Measurements from ENCODE around the gene MROH9.
A peak's percentile ranks its signal among the peaks of the same experiment; 100 is the strongest.
"Not testable (repeated sequence)": the region's sequence is repeated elsewhere in the genome, so short reads cannot be mapped to it uniquely, and the experiment has no call there.

MROH9 gene

GRCh38 chr1:170935231-170935630 lies at the start of gene MROH9:
MROH9 (plus strand) TSS chr1:170935534; CDS start chr1:170945557, 10,023 bp downstream.
- DNase-seq (ENCODE audit: low read depth) = no peak

- no peak for DNase-seq (ENCODE audit: low read depth)
These were observed 49.8 kb upstream of the MROH9 start for GRCh38 chr1:170885551-170885950.

GRCh38 chr1:170886460-170886859 lies 48.9 kb upstream of the MROH9 start:
- no peak for DNase-seq (ENCODE audit: low read depth)

- no peak for DNase-seq (ENCODE audit: low read depth)
These were observed 47.6 kb upstream of the MROH9 start for GRCh38 chr1:170887726-170888125.

- no peak for DNase-seq (ENCODE audit: low read depth)
These were observed 43.5 kb upstream of the MROH9 start for GRCh38 chr1:170891872-170892271.

GRCh38 chr1:170893655-170894297 lies 41.6 kb upstream of the MROH9 start:
- DNase-seq (ENCODE audit: low read depth) = no peak

- no peak for DNase-seq (ENCODE audit: low read depth)
These were observed 31.4 kb upstream of the MROH9 start for GRCh38 chr1:170903961-170904360.

- no peak for DNase-seq (ENCODE audit: low read depth)
These were observed 26.4 kb upstream of the MROH9 start for GRCh38 chr1:170908942-170909341.

- no peak for DNase-seq (ENCODE audit: low read depth)
These were observed 25.1 kb upstream of the MROH9 start for GRCh38 chr1:170910273-170910672.

- no peak for DNase-seq (ENCODE audit: low read depth)
These were observed 18.0 kb upstream of the MROH9 start for GRCh38 chr1:170917373-170917772.

GRCh38 chr1:170924656-170925055 lies 10.7 kb upstream of the MROH9 start:
- DNase-seq (ENCODE audit: low read depth) = not testable (repeated sequence)

GRCh38 chr1:170927955-170928840 lies 7.1 kb upstream of the MROH9 start:
- DNase-seq (ENCODE audit: low read depth) = no peak

- no peak for DNase-seq (ENCODE audit: low read depth)
These were observed 5.9 kb upstream of the MROH9 start for GRCh38 chr1:170929412-170929834.

- DNase-seq (ENCODE audit: low read depth) = peak; percentile 20
These were observed 5.3 kb upstream of the MROH9 start for GRCh38 chr1:170929835-170930554.

- DNase-seq (ENCODE audit: low read depth) = no peak
These were observed 3.7 kb upstream of the MROH9 start for GRCh38 chr1:170931650-170932049.

GRCh38 chr1:170932236-170932635 lies 3.1 kb upstream of the MROH9 start:
- DNase-seq (ENCODE audit: low read depth) = no peak

GRCh38 chr1:170938281-170938680 lies 2.9 kb downstream of the MROH9 start:
- DNase-seq (ENCODE audit: low read depth) = no peak

GRCh38 chr1:170939476-170939875 lies 4.1 kb downstream of the MROH9 start:
- DNase-seq (ENCODE audit: low read depth) = no peak

- DNase-seq (ENCODE audit: low read depth) = not testable (repeated sequence)
These were observed 16.4 kb downstream of the MROH9 start for GRCh38 chr1:170951744-170952143.

GRCh38 chr1:170959385-170959784 lies 24.1 kb downstream of the MROH9 start:
- no peak for DNase-seq (ENCODE audit: low read depth)

- no peak for DNase-seq (ENCODE audit: low read depth)
These were observed 29.2 kb downstream of the MROH9 start for GRCh38 chr1:170964506-170964905.

- no peak for DNase-seq (ENCODE audit: low read depth)
These were observed 31.9 kb downstream of the MROH9 start for GRCh38 chr1:170967042-170967910.
